COR-L47 (cell line): ENCODE data around the gene ABTB2.

Source experiments
- DNase-seq: peaks from one replicate; lab custom pipeline; 2025; lab: John Stamatoyannopoulos, UW

The ABTB2 gene

DNA sequence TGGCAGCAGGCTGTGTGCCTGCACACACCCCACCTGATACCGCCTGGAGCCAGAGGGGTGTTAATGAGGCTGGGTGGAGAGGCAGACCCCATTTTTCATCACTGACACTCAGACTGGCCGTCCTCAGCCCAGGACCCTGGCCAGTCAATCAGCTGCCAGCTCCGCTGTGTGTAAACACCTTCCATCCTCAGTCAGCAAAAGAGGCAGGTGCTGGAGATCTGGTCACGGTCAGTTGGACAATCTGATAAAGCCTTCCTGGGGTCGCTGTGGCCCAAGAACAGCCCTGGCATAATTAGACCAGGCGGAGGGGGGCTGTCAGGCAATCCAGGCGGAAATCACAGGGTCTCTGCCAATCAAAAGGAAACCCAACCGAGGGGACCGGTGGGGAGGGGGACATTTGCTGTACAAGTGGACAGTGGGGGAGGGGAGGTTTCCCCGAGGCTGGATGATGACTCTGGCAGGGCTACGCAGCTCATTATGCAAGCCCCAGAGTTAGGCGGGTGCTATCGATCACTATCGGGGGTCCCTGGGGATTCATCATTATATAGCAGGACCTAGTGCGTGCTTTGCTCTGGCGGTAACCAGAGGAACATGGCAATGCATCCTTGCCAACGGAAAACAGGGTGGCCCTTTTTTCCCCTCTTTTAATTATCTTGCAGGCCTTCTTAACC, 72.9 kb downstream of the ABTB2 start:
- peak; percentile 67 for DNase-seq

DNA sequence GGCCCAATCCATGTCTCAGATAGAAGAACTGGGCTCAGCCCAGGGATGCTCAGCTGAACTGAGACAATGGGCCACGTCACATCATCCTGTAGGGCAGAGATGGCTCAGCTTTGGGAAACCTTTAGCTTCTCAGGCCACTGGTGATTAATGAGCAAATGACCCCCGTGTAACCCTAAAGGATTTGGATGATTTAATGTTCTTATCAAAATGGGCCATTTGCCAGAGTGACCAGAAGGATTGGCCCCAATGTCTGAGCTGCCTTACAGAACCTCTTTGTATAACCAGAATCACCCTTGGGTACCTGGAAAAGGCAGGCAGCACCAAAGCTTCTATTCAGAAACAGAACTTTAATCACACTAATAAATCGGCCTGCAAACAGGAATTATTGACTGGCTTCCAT, 73.7 kb downstream of the ABTB2 start:
- no peak for DNase-seq

- DNase-seq: no peak
Observed at GRCh38 chr11:34280945-34281872, 76.6 kb downstream of the ABTB2 start.

DNA sequence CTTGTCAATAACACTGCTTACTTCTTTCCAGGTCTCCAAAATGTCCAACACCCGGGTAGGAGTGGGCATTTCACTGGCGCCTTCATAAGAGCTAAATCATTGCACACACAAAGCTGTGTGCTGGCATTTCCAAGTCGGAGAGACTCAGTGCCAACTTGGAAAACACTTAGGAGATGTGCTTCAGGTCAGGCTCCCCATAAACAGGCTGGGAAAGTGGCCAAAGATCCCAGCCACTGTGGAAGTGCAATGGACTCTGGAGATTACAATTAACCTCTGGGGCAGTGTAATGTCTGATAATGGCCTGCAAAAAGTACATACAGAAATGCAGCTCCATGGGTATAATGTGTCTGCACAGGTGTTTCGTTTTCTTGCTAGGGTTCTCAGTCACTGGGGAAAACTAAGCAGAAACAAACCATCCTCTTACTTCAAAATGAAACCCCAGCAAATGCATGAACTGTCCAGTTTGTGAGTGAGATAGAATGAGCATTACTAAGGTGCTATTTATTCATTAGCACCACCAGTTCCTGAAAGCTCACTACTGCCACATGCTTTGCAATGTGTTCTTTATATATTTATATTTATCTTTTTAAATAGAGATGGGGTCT, 79.0 kb downstream of the ABTB2 start:
- DNase-seq: no peak

DNA sequence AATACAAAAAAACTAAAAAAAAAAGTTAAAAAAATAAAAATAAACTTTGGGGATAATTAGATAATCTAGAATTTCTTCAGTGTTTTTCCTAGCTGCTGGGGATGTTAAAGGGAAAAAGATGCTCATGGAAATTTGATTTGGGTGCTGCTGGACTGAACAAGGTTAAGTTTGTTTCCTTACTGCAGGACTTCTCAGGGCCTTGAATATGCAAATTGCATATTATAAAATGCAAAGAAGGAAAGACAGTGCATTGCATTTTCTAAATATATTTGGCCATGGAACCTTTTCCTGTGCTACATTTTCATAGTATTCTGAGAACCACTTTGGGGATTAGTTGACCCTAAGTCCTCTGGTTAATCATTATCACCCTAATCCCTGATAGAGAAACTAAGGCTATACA, 79.6 kb downstream of the ABTB2 start:
- DNase-seq: no peak

DNA sequence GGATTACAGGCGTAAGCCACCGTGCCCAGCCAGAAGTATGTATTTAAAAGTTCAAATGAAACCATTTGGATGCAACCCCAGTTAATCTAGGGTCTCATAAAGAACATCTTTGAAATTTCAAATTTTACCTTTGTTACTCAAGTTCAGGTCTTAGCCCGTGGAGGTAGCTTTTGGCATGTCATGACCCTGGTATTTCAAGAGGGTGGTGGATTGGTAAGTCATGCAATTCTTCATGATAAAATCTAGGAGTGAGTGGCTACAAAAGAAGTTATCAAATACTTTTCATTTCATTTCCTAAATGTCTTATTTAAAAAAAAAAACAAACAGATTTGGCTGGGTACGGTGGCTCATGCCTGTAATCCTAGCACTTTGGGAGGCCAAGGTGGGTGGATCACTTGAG, 80.6 kb downstream of the ABTB2 start:
- DNase-seq: no peak

DNA sequence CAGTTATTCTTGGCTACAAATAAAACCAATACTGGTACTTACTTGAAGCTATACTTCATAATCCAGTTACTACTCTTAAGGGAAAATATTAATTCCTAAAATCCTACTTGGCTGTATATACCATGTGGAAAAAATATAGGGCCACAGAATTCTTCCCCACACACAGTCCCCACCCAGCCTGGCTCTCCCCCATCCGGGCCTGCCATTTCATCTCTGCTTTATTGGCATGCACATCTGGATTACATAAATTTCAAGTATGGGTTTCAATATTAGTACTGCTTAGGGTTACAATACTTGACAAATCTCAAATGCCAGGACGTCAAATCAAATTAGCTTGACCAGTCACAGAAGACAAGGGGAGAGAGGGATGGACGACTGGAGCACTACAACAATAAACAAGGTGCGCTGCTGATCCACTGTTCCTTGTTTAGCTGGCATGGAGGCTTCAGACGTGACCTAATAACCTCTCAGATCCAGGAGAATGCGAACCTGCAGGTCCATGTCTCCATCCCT, 81.4 kb downstream of the ABTB2 start:
- DNase-seq: no peak

DNA sequence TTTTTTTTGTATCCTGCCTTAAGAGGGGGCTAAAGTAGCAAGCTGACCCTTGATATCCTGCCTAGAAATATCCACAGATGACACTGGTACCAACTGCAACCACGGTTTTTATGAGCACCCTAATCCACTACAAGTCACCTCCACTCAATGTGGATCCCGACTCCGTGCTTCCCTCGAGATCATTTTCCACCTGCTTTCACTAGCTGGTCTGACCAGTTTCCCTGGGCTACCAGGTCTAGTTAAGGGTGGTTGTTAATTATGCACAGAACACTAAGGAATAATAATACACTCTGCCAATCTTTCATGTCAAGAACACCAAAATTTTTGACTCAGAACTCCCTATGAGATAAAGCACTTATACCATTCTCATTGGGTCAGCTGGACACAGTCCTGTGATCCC, 82.3 kb downstream of the ABTB2 start:
- DNase-seq: no peak

- DNase-seq: no peak
Observed at GRCh38 chr11:34274712-34275398, 83.0 kb downstream of the ABTB2 start.

- peak; percentile 20 for DNase-seq
Observed at GRCh38 chr11:34273099-34273498, 84.7 kb downstream of the ABTB2 start.

DNA sequence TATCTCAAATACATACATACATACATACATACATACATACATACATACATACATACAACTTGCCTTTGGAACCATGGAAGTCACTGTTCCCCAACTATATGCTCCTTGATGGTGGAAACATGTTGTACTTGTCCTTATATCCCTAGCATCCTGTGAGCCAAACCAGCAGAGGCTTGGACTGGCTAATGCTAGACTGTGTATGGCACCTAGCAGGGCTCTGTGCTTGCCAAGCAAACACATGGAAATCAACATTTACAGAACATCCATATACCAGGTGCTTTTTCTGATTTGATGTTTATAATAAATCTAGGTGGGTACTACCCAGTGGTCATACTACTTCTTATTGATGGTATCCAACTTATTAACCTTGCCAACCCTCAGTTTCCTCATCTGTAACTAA, 86.1 kb downstream of the ABTB2 start:
- DNase-seq: no peak

DNA sequence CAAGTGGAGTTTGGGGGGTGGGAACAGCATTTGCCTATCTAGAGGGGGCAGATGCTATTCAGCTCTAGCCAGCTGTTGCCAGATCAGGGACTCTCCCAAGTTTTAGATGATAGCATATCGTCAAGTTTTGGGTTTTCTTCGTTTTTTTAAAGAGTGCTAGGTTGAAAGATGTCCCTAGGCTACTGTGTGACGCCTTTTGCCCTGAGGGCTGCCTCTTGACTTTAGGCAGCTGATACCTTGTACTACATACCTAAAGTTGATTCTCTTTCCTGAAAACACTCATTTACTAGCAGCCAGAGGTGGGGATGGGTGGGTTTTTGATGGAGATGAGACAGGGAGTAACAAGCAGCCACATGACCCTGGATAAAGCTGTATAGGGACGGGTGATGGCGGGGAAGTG, 87.1 kb downstream of the ABTB2 start:
- no peak for DNase-seq

DNA sequence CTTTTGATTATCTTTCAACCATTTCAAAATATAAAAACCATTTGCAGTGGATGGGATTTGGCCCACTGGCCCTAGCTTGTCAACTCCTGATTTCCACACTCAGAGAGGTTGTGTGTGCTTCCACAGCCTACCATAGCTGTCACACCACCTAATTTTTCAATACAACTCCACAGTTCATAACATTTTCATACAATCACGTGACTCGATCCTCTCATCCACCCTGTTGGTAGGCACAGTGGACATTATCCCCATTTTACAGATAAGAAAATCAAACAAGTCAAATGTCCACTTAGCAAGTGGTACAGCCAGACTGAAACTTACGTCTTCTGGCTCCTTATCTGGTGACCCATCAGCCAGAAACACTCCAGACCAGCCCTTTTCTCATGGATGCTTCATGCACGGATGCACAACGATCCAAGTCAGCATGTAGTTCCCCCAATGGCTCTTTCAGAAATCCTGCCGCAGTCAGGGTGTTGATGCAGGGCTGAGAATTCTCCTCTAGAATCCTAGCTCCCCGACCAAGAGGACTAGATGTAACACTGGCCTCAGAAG, 88.0 kb downstream of the ABTB2 start:
- no peak for DNase-seq

DNA sequence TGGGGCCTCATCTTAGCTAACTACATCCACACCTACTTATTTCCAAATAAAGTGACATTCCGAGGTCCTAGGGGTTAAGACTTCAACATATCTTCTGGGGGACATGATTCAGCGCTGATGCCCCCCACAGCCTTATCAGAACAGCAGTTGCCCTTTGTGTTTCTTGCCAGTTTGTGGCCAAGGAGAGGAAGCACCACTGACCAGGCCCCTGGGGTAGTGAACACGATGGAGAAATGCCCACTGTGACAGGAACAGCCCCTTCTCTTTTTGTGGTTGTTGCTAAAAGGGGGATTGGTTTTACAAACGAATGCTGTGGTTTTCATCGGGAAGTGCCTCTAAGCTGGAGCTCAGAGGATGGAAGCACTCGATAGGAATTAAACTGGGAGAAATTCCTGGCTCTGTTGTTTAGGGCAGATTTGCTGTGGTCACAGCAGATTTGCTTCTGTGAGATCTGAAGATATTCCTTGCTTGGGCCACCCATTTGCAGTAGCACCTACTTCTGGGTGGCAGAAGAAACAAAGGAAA, 88.8 kb downstream of the ABTB2 start:
- no peak for DNase-seq

DNA sequence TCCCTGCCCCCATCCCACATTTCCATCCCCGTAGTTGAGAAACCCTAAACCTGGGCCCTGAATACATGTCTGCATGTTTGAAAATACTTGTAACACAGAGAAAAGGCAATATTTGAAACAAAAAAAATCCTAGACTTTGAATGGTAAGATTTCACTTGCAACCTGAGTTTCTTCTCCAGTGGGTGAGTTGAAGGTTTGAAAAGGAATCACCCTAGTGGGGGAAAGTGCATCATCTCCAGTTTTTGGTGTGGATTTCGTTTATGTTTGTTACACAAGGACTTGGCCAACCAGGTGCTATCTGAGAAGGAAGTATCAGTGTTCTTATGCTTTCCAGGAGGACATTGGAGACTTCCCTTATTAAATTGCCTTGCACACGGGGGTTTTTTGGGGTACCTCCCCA, 90.4 kb downstream of the ABTB2 start:
- no peak for DNase-seq

- DNase-seq: no peak
Observed at GRCh38 chr11:34267013-34267412, 90.8 kb downstream of the ABTB2 start.

DNA sequence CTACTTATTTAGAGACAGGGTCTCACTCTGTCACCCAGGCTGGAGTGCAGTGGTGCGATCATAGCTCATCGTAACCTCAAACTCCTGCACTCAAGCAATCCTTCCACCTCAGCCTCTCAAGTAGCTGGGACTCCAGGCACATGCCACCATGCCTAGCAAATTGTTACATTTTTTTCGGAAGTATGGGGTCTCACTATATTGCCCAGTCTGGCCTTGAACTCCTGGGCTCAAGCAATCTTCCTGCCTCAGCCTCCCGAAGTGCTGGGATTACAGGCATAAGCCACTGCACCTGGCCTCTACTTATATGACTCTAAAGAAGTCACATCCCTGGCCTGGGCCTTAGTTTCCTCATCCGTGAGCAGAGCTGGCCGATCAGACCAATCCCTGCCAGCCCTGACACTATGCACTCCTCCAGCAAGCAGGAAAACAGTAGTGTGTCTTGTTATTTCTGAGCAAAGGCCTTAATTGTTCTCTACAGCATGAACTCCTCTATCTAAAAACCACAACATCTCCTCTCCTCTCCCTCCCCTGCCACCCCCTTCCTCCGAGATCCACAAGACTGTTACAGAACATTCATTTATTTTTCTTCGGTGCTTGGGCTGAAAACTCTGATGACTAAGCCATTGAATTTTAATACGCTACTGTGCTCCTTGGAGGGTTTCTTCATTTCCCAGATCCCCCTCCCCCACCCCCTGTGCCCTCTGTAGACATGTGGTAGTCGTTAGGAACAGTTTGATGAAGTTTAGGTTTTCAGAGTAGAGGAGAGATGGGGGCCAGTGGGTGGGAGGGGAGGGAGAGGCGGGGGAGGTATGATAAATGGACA, 91.5 kb downstream of the ABTB2 start:
- DNase-seq: no peak

GRCh38 chr11:34264303-34265110, 93.3 kb downstream of the ABTB2 start:
- no peak for DNase-seq

GRCh38 chr11:34263441-34264091, 94.2 kb downstream of the ABTB2 start:
- DNase-seq: peak; percentile 84
